Measurements from ENCODE around the gene ZMAT2.

ZMAT2 gene

GRCh38 chr5:140733098-140733497 is 32.9 kb downstream of the ZMAT2 start:
- H2BK120ac ChIP-seq (ENCODE audit: low read depth, low read length): no peak overlapping the region
- no peak overlapping the region for H4K8ac ChIP-seq (ENCODE audit: low read length)
- DNase-seq: no peak
- H3K79me1 ChIP-seq (replicated peaks; ENCODE audit: low read length, poor library complexity, severe bottlenecking): no peaks in the 10 kb centered on the region
- no peak overlapping the region for H3K4ac ChIP-seq (ENCODE audit: low read depth in 1 of 2, low read length in 2 of 2)
- H3K9me3 ChIP-seq (ENCODE audit: control insufficient read depth, low read length): peaks cover 13% of the 10 kb centered on the region
- no peak overlapping the region for H2BK5ac ChIP-seq (ENCODE audit: low read depth, low read length, poor library complexity, severe bottlenecking)
- 82% methylated on average over 4 of the region's 4 CpGs for WGBS
- no peak overlapping the region for H2BK12ac ChIP-seq (ENCODE audit: low read length in 2 of 2)
- H3K27me3 ChIP-seq (ENCODE audit: control insufficient read depth in 1 of 2, insufficient read depth in 1 of 2, low read length in 2 of 2): no peaks in the 10 kb centered on the region
- no peak overlapping the region for H2BK15ac ChIP-seq (ENCODE audit: low read depth, poor library complexity, severe bottlenecking)
- H3K23ac ChIP-seq (ENCODE audit: low read length in 2 of 2): no peak overlapping the region
- H4K91ac ChIP-seq (ENCODE audit: low read length): no peak overlapping the region
- H3K4me2 ChIP-seq (ENCODE audit: low read length, poor library complexity, severe bottlenecking): no peak overlapping the region
- H3K9ac ChIP-seq (ENCODE audit: low read length): no peak overlapping the region
- H3K4me3 ChIP-seq (ENCODE audit: insufficient read depth in 1 of 2, low read depth in 1 of 2, low read length in 2 of 2): no peak overlapping the region
- H3K4me1 ChIP-seq (ENCODE audit: control insufficient read depth, insufficient read depth, low read depth, low read length): no peaks in the 10 kb centered on the region
- no peak overlapping the region for H3K27ac ChIP-seq (ENCODE audit: low read length, poor library complexity, severe bottlenecking)
- no peaks in the 10 kb centered on the region for H3K36me3 ChIP-seq (ENCODE audit: control insufficient read depth in 1 of 2, insufficient read depth in 2 of 2, low read depth in 1 of 2, low read length in 2 of 2)
- H2AK5ac ChIP-seq (ENCODE audit: low read length, severe bottlenecking): no peak overlapping the region
- no peak overlapping the region for H2AFZ ChIP-seq (ENCODE audit: low read depth, low read length)
- H3K18ac ChIP-seq (ENCODE audit: low read depth in 1 of 2, low read length in 2 of 2): no peak overlapping the region
- no peak overlapping the region for H3K14ac ChIP-seq (ENCODE audit: low read length in 2 of 2)

GRCh38 chr5:140734354-140734753 is 34.1 kb downstream of the ZMAT2 start:
- Histone ChIP-seq H3K79me1 (replicated peaks; ENCODE audit: low read length, poor library complexity, severe bottlenecking) (no peaks in the 10 kb centered on the region), H3K4me2 (ENCODE audit: low read length, poor library complexity, severe bottlenecking) (no peak overlapping the region), H3K27me3 (ENCODE audit: control insufficient read depth in 1 of 2, insufficient read depth in 1 of 2, low read length in 2 of 2) (no peaks in the 10 kb centered on the region), H3K4me3 (ENCODE audit: insufficient read depth in 1 of 2, low read depth in 1 of 2, low read length in 2 of 2) (no peak overlapping the region), H3K36me3 (ENCODE audit: control insufficient read depth in 1 of 2, insufficient read depth in 2 of 2, low read depth in 1 of 2, low read length in 2 of 2) (no peaks in the 10 kb centered on the region), H3K18ac (ENCODE audit: low read depth in 1 of 2, low read length in 2 of 2) (no peak overlapping the region), H2BK120ac (ENCODE audit: low read depth, low read length) (no peak overlapping the region), H2BK12ac (ENCODE audit: low read length in 2 of 2) (no peak overlapping the region), H3K14ac (ENCODE audit: low read length in 2 of 2) (no peak overlapping the region), H2AFZ (ENCODE audit: low read depth, low read length) (no peak overlapping the region), H2BK15ac (ENCODE audit: low read depth, poor library complexity, severe bottlenecking) (no peak overlapping the region), H4K91ac (ENCODE audit: low read length) (no peak overlapping the region), H2BK5ac (ENCODE audit: low read depth, low read length, poor library complexity, severe bottlenecking) (no peak overlapping the region), H3K27ac (ENCODE audit: low read length, poor library complexity, severe bottlenecking) (no peak overlapping the region), H2AK5ac (ENCODE audit: low read length, severe bottlenecking) (no peak overlapping the region), H3K23ac (ENCODE audit: low read length in 2 of 2) (no peak overlapping the region), H3K9ac (ENCODE audit: low read length) (no peak overlapping the region), H3K4me1 (ENCODE audit: control insufficient read depth, insufficient read depth, low read depth, low read length) (no peaks in the 10 kb centered on the region), H3K4ac (ENCODE audit: low read depth in 1 of 2, low read length in 2 of 2) (no peak overlapping the region), H4K8ac (ENCODE audit: low read length) (no peak overlapping the region), H3K9me3 (ENCODE audit: control insufficient read depth, low read length) (peaks cover 16% of the 10 kb centered on the region)
- peak; percentile 28 for DNase-seq
- WGBS: 94% methylated on average over 6 of the region's 7 CpGs

GRCh38 chr5:140737486-140737885 is 37.2 kb downstream of the ZMAT2 start:
- no peak overlapping the region for H3K9ac ChIP-seq (ENCODE audit: low read length)
- H3K4me3 ChIP-seq (ENCODE audit: insufficient read depth in 1 of 2, low read depth in 1 of 2, low read length in 2 of 2): no peak overlapping the region
- H3K27ac ChIP-seq (ENCODE audit: low read length, poor library complexity, severe bottlenecking): no peak overlapping the region
- H3K36me3 ChIP-seq (ENCODE audit: control insufficient read depth in 1 of 2, insufficient read depth in 2 of 2, low read depth in 1 of 2, low read length in 2 of 2): no peaks in the 10 kb centered on the region
- no peak overlapping the region for H2AFZ ChIP-seq (ENCODE audit: low read depth, low read length)
- no peak for DNase-seq
- no peak overlapping the region for H3K14ac ChIP-seq (ENCODE audit: low read length in 2 of 2)
- H3K79me1 ChIP-seq (replicated peaks; ENCODE audit: low read length, poor library complexity, severe bottlenecking): no peaks in the 10 kb centered on the region
- no peak overlapping the region for H3K18ac ChIP-seq (ENCODE audit: low read depth in 1 of 2, low read length in 2 of 2)
- H3K4me2 ChIP-seq (ENCODE audit: low read length, poor library complexity, severe bottlenecking): no peak overlapping the region
- H2BK15ac ChIP-seq (ENCODE audit: low read depth, poor library complexity, severe bottlenecking): no peak overlapping the region
- H2BK12ac ChIP-seq (ENCODE audit: low read length in 2 of 2): no peak overlapping the region
- no peak overlapping the region for H4K91ac ChIP-seq (ENCODE audit: low read length)
- H3K4ac ChIP-seq (ENCODE audit: low read depth in 1 of 2, low read length in 2 of 2): no peak overlapping the region
- no peak overlapping the region for H2AK5ac ChIP-seq (ENCODE audit: low read length, severe bottlenecking)
- H2BK5ac ChIP-seq (ENCODE audit: low read depth, low read length, poor library complexity, severe bottlenecking): no peak overlapping the region
- H3K23ac ChIP-seq (ENCODE audit: low read length in 2 of 2): no peak overlapping the region
- H2BK120ac ChIP-seq (ENCODE audit: low read depth, low read length): no peak overlapping the region
- no peaks in the 10 kb centered on the region for H3K4me1 ChIP-seq (ENCODE audit: control insufficient read depth, insufficient read depth, low read depth, low read length)
- no peaks in the 10 kb centered on the region for H3K27me3 ChIP-seq (ENCODE audit: control insufficient read depth in 1 of 2, insufficient read depth in 1 of 2, low read length in 2 of 2)
- peaks cover 35% of the 10 kb centered on the region for H3K9me3 ChIP-seq (ENCODE audit: control insufficient read depth, low read length)
- no peak overlapping the region for H4K8ac ChIP-seq (ENCODE audit: low read length)
- no CpG with 5 or more reads among the region's 1 CpG for WGBS

- WGBS: 46% methylated on average over 1 of the region's 1 CpG
- H3K9ac ChIP-seq (ENCODE audit: low read length): no peak overlapping the region
- no peak overlapping the region for H4K8ac ChIP-seq (ENCODE audit: low read length)
- H2BK15ac ChIP-seq (ENCODE audit: low read depth, poor library complexity, severe bottlenecking): no peak overlapping the region
- H2BK120ac ChIP-seq (ENCODE audit: low read depth, low read length): no peak overlapping the region
- H3K4ac ChIP-seq (ENCODE audit: low read depth in 1 of 2, low read length in 2 of 2): no peak overlapping the region
- H2AFZ ChIP-seq (ENCODE audit: low read depth, low read length): no peak overlapping the region
- H3K36me3 ChIP-seq (ENCODE audit: control insufficient read depth in 1 of 2, insufficient read depth in 2 of 2, low read depth in 1 of 2, low read length in 2 of 2): no peaks in the 10 kb centered on the region
- no peaks in the 10 kb centered on the region for H3K27me3 ChIP-seq (ENCODE audit: control insufficient read depth in 1 of 2, insufficient read depth in 1 of 2, low read length in 2 of 2)
- no peak overlapping the region for H3K4me2 ChIP-seq (ENCODE audit: low read length, poor library complexity, severe bottlenecking)
- H3K4me1 ChIP-seq (ENCODE audit: control insufficient read depth, insufficient read depth, low read depth, low read length): no peaks in the 10 kb centered on the region
- H3K18ac ChIP-seq (ENCODE audit: low read depth in 1 of 2, low read length in 2 of 2): no peak overlapping the region
- H3K23ac ChIP-seq (ENCODE audit: low read length in 2 of 2): no peak overlapping the region
- DNase-seq: no peak
- no peak overlapping the region for H3K14ac ChIP-seq (ENCODE audit: low read length in 2 of 2)
- H4K91ac ChIP-seq (ENCODE audit: low read length): no peak overlapping the region
- H2BK12ac ChIP-seq (ENCODE audit: low read length in 2 of 2): no peak overlapping the region
- no peak overlapping the region for H2BK5ac ChIP-seq (ENCODE audit: low read depth, low read length, poor library complexity, severe bottlenecking)
- H3K4me3 ChIP-seq (ENCODE audit: insufficient read depth in 1 of 2, low read depth in 1 of 2, low read length in 2 of 2): no peak overlapping the region
- H3K79me1 ChIP-seq (replicated peaks; ENCODE audit: low read length, poor library complexity, severe bottlenecking): no peaks in the 10 kb centered on the region
- H3K27ac ChIP-seq (ENCODE audit: low read length, poor library complexity, severe bottlenecking): no peak overlapping the region
- no peak overlapping the region for H2AK5ac ChIP-seq (ENCODE audit: low read length, severe bottlenecking)
- H3K9me3 ChIP-seq (ENCODE audit: control insufficient read depth, low read length): peaks cover 50% of the 10 kb centered on the region
Observed at GRCh38 chr5:140741967-140742366, 41.7 kb downstream of the ZMAT2 start.

Measured in mesenchymal stem cell (in vitro differentiated cells and primary cell).